Activated CD8-positive, alpha-beta T cell treated with anti-CD3 and anti-CD28 coated beads, Interleukin-2, amount 10 ng/mL, durations not matched to agents 7 days and 5 days (primary cell): ENCODE measurements around the gene PSMD12. TPM values are rescaled to one million over a fixed set of nuclear protein-coding genes. Genes with fewer than 3 reads are reported as not detected.
"Not testable (repeated sequence)": the region's sequence is repeated elsewhere in the genome, so short reads cannot be mapped to it uniquely, and the experiment has no call there.

Source experiments
- ATAC-seq: fragments of 150-1000 bp; cut with Tn5 transposase; one replicate; pipeline ENCODE4 v1.10.0; 2021; ENCODE audit warnings: moderate library complexity
- CTCF ChIA-PET: fragments of 350-600 bp; sonication (Branson Sonifier 250); formaldehyde crosslinking; loops from one replicate; lab custom pipeline; 2021; ENCODE audit warnings: antibody characterized with exemption; lab: Charles Lee
- POLR2A ChIA-PET: fragments of 350-600 bp; sonication (Branson Sonifier 250); formaldehyde crosslinking; loops from one replicate; lab custom pipeline; 2021; ENCODE audit warnings: antibody characterized with exemption; lab: Charles Lee
- DNase-seq: peaks from one replicate; pipeline ENCODE4 v3.0.0-alpha.2; 2020
- H3K27ac Mint-ChIP-seq: one replicate; pipeline ENCODE4 v1.8.0; 2021; ENCODE audit warnings: mild to moderate bottlenecking, mixed read lengths
- H3K27me3 Mint-ChIP-seq: one replicate; pipeline ENCODE4 v1.8.0; 2021; ENCODE audit warnings: low read depth, mixed read lengths
- H3K36me3 Mint-ChIP-seq: one replicate; pipeline ENCODE4 v1.8.0; 2021; ENCODE audit warnings: low read depth, mixed read lengths
- H3K4me1 Mint-ChIP-seq: one replicate; pipeline ENCODE4 v1.8.0; 2021; ENCODE audit warnings: low read depth, mixed read lengths
- H3K4me3 Mint-ChIP-seq: one replicate; pipeline ENCODE4 v1.8.0; 2021; ENCODE audit warnings: mild to moderate bottlenecking, mixed read lengths
- H3K9me3 Mint-ChIP-seq: one replicate; pipeline ENCODE4 v1.8.0; 2022; ENCODE audit warnings: mixed read lengths; ENCODE audit not compliant: insufficient read depth
- total RNA-seq, 2 experiments: library from RNA; stranded (reverse); gene quantifications; one replicate each; pipeline ENCODE4 v1.2.3, GENCODE V29; 2021

Gene PSMD12
- 10 to 100 TPM; 49.4 to 53.9 TPM for total RNA-seq

DNA sequence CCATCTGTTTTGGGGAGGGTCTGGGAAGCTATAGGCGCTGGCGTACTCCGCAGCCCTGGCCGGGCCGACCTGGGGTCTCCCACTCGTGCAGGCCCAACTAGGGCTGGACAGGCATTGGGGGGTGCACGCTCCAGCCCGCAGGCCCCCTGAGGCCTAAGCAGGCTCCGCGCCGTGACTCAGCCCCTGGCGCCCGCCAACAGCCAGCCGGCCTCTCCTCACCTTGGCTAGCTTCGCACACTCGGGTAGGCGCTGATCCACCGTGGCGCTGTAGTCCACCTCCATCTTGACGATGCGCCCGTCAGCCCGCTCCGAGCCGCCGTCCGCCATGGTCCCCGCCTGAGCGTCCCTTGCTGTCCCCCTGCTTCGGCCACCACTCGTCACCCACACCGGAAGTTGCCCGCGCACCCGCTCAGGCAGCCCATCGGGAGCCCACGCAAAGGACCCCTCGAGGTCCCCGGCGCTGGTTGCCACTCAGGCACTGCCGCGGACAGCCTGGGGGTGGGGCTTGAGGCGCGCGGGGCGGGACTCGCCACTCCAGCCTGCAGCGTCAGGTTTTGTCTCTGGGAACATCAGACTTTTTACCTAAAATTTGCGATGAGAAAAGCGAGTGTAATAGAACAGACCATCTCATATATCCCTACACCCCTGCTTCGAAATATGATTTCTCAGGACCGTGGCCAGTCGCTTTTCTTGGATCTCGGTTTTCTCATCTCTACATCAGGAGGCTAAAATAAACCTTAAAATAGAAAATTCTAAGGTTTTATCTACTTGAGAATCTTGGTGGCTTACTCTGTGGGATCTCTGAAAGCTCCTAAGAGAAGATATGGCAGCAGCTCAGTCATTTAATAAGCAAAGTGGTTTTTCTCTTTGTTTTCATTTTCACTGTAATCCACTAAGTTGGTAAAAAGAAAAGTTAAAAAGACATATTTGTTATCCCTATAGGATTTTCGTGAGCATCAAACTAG is at the start of gene PSMD12:
Gene PSMD12 (minus strand): TSS at position 385 of the 965 bp plus-strand sequence. CDS start 58 bp downstream, at position 327.
- peak within 1 kb of the TSS; percentile 89 for H3K4me3 Mint-ChIP-seq
- peak within 1 kb of the TSS; percentile 90 for H3K27ac Mint-ChIP-seq
- H3K4me1 Mint-ChIP-seq, result peaks cover 50% of the 10 kb centered on the region
- DNase-seq (peak; percentile 95), ATAC-seq (peak; percentile 94)
- H3K9me3 Mint-ChIP-seq, result no peaks in the 10 kb centered on the region
- no peaks in the 10 kb centered on the region for H3K27me3 Mint-ChIP-seq
- ChIA-PET POLR2A (interaction anchor here (0.7 to 4.2 kb wide), 8 partner anchors 9 to 359 kb away, joined by 3 to 20 read pairs (median 4); partner anchors contain the start of genes NOL11 and PITPNC1), CTCF (interaction anchor here (1.0 to 14.0 kb wide), 9 partner anchors 10 to 351 kb away, joined by 3 to 146 read pairs (median 4); partner anchors contain the start of gene PITPNC1)
- peaks cover 32% of the 10 kb centered on the region for H3K36me3 Mint-ChIP-seq

DNA sequence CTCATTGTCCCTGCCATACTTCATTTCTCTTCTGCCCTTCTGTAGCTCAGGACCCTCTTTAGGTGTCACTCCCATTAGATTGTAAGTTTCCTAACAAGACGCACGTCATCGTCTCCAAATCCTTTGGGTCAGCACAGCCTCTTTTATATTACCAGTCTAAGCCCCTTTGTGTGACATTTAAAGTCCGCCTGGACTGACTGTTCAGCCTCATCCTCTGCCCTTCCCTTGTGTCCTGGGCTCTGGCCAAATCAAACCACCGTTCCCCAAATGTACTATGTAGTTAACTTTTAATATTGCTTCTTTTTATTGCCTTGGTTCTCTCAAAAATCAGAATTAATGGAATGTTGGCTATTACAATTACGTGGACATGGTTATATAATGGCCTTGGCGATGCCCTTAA is 48.9 kb upstream of the PSMD12 start:
- H3K9me3 Mint-ChIP-seq, result peaks cover 7% of the 10 kb centered on the region

GRCh38 chr17:67414559-67414958 is 48.2 kb upstream of the PSMD12 start:
- no peak overlapping the region for H3K4me3 Mint-ChIP-seq
- H3K36me3 Mint-ChIP-seq, result peaks cover 27% of the 10 kb centered on the region
- no peak for ATAC-seq
- H3K9me3 Mint-ChIP-seq, result peaks cover 7% of the 10 kb centered on the region
- H3K27me3 Mint-ChIP-seq, result no peaks in the 10 kb centered on the region
- ChIA-PET POLR2A (interaction anchor here (0.8 kb wide), 1 partner anchor 27 kb away, joined by 3 read pairs; no protein-coding TSS in a partner anchor), CTCF (no interaction called here)
- peaks cover 27% of the 10 kb centered on the region for H3K4me1 Mint-ChIP-seq
- H3K27ac Mint-ChIP-seq, result no peak overlapping the region
- DNase-seq, result no peak

More for the DNA sequence above, 48.9 kb upstream of the PSMD12 start:
- DNase-seq (no peak), ATAC-seq (no peak)
- ChIA-PET CTCF (no interaction called here), POLR2A (interaction anchor here (0.8 kb wide), 1 partner anchor 27 kb away, joined by 3 read pairs; no protein-coding TSS in a partner anchor)
- Mint-ChIP-seq H3K36me3 (peaks cover 24% of the 10 kb centered on the region), H3K27me3 (no peaks in the 10 kb centered on the region), H3K4me3 (no peak overlapping the region), H3K4me1 (peaks cover 34% of the 10 kb centered on the region), H3K27ac (no peak overlapping the region)

GRCh38 chr17:67414130-67414529 is 47.8 kb upstream of the PSMD12 start:
- Mint-ChIP-seq H3K27me3 (no peaks in the 10 kb centered on the region), H3K4me1 (peaks cover 24% of the 10 kb centered on the region), H3K27ac (no peak overlapping the region), H3K36me3 (peaks cover 28% of the 10 kb centered on the region), H3K4me3 (no peak overlapping the region), H3K9me3 (peaks cover 7% of the 10 kb centered on the region)
- DNase-seq, result no peak
- ChIA-PET CTCF (no interaction called here), POLR2A (no interaction called here)
- ATAC-seq, result no peak

GRCh38 chr17:67413388-67413787 is 47.0 kb upstream of the PSMD12 start:
- ChIA-PET POLR2A (no interaction called here), CTCF (no interaction called here)
- Mint-ChIP-seq H3K27me3 (no peaks in the 10 kb centered on the region), H3K9me3 (peaks cover 7% of the 10 kb centered on the region), H3K27ac (no peak overlapping the region), H3K4me3 (no peak overlapping the region), H3K36me3 (peaks cover 32% of the 10 kb centered on the region), H3K4me1 (peaks cover 24% of the 10 kb centered on the region)
- ATAC-seq (no peak), DNase-seq (no peak)

DNA sequence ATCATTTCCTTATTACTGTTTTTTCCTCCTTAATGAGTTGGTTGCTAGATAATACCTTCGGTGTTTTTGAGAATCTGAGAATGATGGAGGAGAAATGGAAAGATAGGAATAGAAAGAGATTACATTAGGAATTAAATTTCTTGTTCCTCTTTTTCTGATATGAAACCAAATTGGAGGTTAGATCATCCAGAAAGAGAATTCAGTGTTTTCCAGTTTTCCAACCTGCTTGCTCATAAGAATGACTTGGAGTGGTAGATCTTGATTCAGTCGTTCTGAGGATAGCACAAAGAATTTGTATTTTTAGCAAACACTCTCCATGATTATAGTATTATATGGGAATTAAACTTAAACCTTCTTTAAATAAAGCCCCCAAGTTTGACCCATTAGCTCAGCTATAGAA is 46.6 kb upstream of the PSMD12 start:
- POLR2A ChIA-PET, result no interaction called here
- H3K27ac Mint-ChIP-seq, result no peak overlapping the region
- peaks cover 32% of the 10 kb centered on the region for H3K36me3 Mint-ChIP-seq
- CTCF ChIA-PET, result no interaction called here
- H3K9me3 Mint-ChIP-seq, result peaks cover 7% of the 10 kb centered on the region
- no peak for DNase-seq
- H3K4me1 Mint-ChIP-seq, result peaks cover 23% of the 10 kb centered on the region
- ATAC-seq, result no peak
- no peak overlapping the region for H3K4me3 Mint-ChIP-seq
- no peaks in the 10 kb centered on the region for H3K27me3 Mint-ChIP-seq

DNA sequence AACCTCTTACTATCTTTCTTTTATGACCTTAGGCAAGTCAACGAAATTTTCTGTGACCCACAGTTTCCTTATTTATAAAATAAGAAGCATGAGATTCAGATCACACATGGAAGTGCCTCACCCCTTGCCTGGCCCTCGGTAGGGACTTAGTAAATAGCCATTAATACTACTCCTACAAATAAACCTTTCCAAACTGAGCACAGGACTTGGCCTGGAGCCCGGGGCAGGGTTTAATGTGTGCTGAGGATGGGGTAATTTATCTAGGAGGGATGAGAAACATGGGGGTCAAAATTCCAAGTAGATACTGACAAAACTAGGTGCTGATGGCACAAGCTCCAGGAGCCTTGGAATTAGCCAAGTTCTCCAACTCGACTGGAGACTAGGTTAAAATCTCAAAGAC is 45.7 kb upstream of the PSMD12 start:
- H3K36me3 Mint-ChIP-seq, result peaks cover 33% of the 10 kb centered on the region
- H3K4me1 Mint-ChIP-seq, result peaks cover 23% of the 10 kb centered on the region
- no peak for ATAC-seq
- DNase-seq, result no peak
- H3K27ac Mint-ChIP-seq, result no peak overlapping the region
- no peaks in the 10 kb centered on the region for H3K27me3 Mint-ChIP-seq
- no peak overlapping the region for H3K4me3 Mint-ChIP-seq
- peaks cover 7% of the 10 kb centered on the region for H3K9me3 Mint-ChIP-seq
- CTCF ChIA-PET, result no interaction called here
- POLR2A ChIA-PET, result no interaction called here

GRCh38 chr17:67411397-67411796 is 45.0 kb upstream of the PSMD12 start:
- H3K4me1 Mint-ChIP-seq, result peaks cover 25% of the 10 kb centered on the region
- DNase-seq (no peak), ATAC-seq (no peak)
- H3K27ac Mint-ChIP-seq, result no peak overlapping the region
- CTCF ChIA-PET, result no interaction called here
- no peak overlapping the region for H3K4me3 Mint-ChIP-seq
- H3K27me3 Mint-ChIP-seq, result no peaks in the 10 kb centered on the region
- POLR2A ChIA-PET, result interaction anchor here (0.6 kb wide), 1 partner anchor 294 kb away, joined by 3 read pairs; no protein-coding TSS in a partner anchor
- H3K36me3 Mint-ChIP-seq, result peaks cover 36% of the 10 kb centered on the region
- H3K9me3 Mint-ChIP-seq, result peaks cover 7% of the 10 kb centered on the region

DNA sequence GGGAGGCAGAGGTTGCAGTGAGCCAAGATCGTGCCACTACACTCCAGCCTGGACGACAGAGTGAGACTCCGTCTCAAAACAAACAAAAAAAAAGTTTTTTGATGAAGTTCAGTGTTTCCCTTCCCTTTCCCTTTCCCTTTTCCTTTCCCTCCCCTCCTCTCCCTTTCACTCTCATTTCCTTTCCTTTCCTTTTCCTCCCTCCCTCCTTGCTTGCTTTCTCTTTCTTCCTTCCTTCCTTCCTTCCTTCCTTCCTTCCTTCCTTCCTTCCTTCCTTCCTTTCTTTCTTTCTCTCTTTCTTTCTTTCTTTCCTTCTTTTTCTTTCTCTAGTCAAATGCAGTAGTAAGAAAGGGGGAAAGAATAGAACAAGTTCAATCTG is 42.1 kb upstream of the PSMD12 start:
- DNase-seq, CTCF ChIA-PET, H3K4me3 Mint-ChIP-seq, H3K9me3 Mint-ChIP-seq, H3K27me3 Mint-ChIP-seq, ATAC-seq: not testable (repeated sequence)
- peak overlapping the region; percentile 39 for H3K27ac Mint-ChIP-seq
- POLR2A ChIA-PET, result interaction anchor here (1.1 kb wide), 1 partner anchor 54 kb away, joined by 3 read pairs; no protein-coding TSS in a partner anchor
- peaks cover 29% of the 10 kb centered on the region for H3K36me3 Mint-ChIP-seq
- peaks cover 39% of the 10 kb centered on the region for H3K4me1 Mint-ChIP-seq

DNA sequence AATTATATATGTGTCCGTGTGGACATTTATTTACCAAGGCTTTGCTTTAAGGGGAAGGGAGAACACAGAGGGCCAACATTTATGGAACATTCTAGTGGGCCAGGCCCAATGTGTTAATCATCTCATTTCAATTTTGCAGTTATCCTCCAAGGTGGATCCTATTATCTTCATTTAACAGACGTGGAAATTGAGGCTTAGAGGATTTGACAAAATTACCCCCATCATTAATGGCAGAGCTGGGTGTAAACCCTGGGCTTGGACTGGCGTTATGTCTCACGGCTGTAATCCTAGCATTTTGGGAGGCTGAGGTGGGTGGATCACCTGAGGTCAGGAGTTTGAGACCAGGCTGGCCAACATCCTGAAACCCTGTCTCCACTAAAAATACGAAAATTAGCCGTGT is 37.1 kb upstream of the PSMD12 start:
- Mint-ChIP-seq H3K36me3 (peaks cover 21% of the 10 kb centered on the region), H3K4me1 (peaks cover 71% of the 10 kb centered on the region), H3K27me3 (no peaks in the 10 kb centered on the region), H3K9me3 (no peaks in the 10 kb centered on the region), H3K4me3 (no peak overlapping the region), H3K27ac (no peak overlapping the region)
- ATAC-seq (no peak), DNase-seq (no peak)
- POLR2A ChIA-PET, result interaction anchor here (1.3 kb wide), 1 partner anchor 72 kb away, joined by 4 read pairs; no protein-coding TSS in a partner anchor
- CTCF ChIA-PET, result interaction anchor here (1.4 to 2.4 kb wide), 3 partner anchors 25 to 72 kb away, joined by 5 to 6 read pairs (median 6); no protein-coding TSS in a partner anchor

- ChIA-PET CTCF (interaction anchor here (1.5 kb wide), 1 partner anchor 72 kb away, joined by 6 read pairs; no protein-coding TSS in a partner anchor), POLR2A (interaction anchor here (1.0 to 1.3 kb wide), 3 partner anchors 14 to 73 kb away, joined by 4 to 11 read pairs (median 5); no protein-coding TSS in a partner anchor)
- DNase-seq, result no peak
- ATAC-seq, result no peak
- peaks cover 3% of the 10 kb centered on the region for H3K9me3 Mint-ChIP-seq
- peak overlapping the region; percentile 85 for H3K27ac Mint-ChIP-seq
- peak overlapping the region; percentile 59 for H3K4me3 Mint-ChIP-seq
- H3K27me3 Mint-ChIP-seq, result no peaks in the 10 kb centered on the region
- peaks cover 72% of the 10 kb centered on the region for H3K4me1 Mint-ChIP-seq
- H3K36me3 Mint-ChIP-seq, result peaks cover 26% of the 10 kb centered on the region
Observed at GRCh38 chr17:67403065-67403464, 36.7 kb upstream of the PSMD12 start.
